GM19025 (cell line): Measurements from ENCODE around the gene APLF.
A peak's percentile ranks its signal among the peaks of the same experiment; 100 is the strongest.

ENCODE experiments used
- ATAC-seq: cut with Tn5 transposase; IDR thresholded peaks from one replicate; pipeline ENCODE4 v1.9.1; 2021; ENCODE audit warnings: mild to moderate bottlenecking, low read depth, moderate library complexity; ENCODE audit not compliant: unreplicated experiment

The APLF gene

GRCh38 chr2:68467077-68467960, at the start of gene APLF, which contains the start of gene FBXO48:
Gene APLF, plus strand, starts transcription at chr2:68467585. Its CDS starts 147 bp downstream, at chr2:68467732.
Gene FBXO48, minus strand, starts transcription at chr2:68467294. Its CDS starts 2,149 bp downstream, at chr2:68465145.
- peak; percentile 92 for ATAC-seq

- no peak for ATAC-seq
Observed at GRCh38 chr2:68417926-68418325, 49.5 kb upstream of the APLF start.

GRCh38 chr2:68418419-68418818, 49.0 kb upstream of the APLF start:
- no peak for ATAC-seq

- no peak for ATAC-seq
Observed at GRCh38 chr2:68418855-68419254, 48.5 kb upstream of the APLF start.

GRCh38 chr2:68420254-68420910, 47.0 kb upstream of the APLF start:
- ATAC-seq = no peak

GRCh38 chr2:68423966-68424650, 43.3 kb upstream of the APLF start:
- peak; percentile 67 for ATAC-seq

GRCh38 chr2:68425503-68425902, 41.9 kb upstream of the APLF start:
- no peak for ATAC-seq

- ATAC-seq = no peak
Observed at GRCh38 chr2:68426446-68426845, 40.9 kb upstream of the APLF start.

- peak; percentile 28 for ATAC-seq
Observed at GRCh38 chr2:68426848-68427579, 40.4 kb upstream of the APLF start.

GRCh38 chr2:68428126-68428525, 39.3 kb upstream of the APLF start:
- ATAC-seq = no peak

GRCh38 chr2:68428746-68429145, 38.6 kb upstream of the APLF start:
- ATAC-seq = no peak

- ATAC-seq = no peak
Observed at GRCh38 chr2:68429311-68429826, 38.0 kb upstream of the APLF start.

- no peak for ATAC-seq
Observed at GRCh38 chr2:68431316-68431972, 35.9 kb upstream of the APLF start.

- no peak for ATAC-seq
Observed at GRCh38 chr2:68432696-68433658, 34.4 kb upstream of the APLF start.

GRCh38 chr2:68434981-68435380, 32.4 kb upstream of the APLF start:
- no peak for ATAC-seq

- ATAC-seq = no peak
Observed at GRCh38 chr2:68435615-68436014, 31.8 kb upstream of the APLF start.

- no peak for ATAC-seq
Observed at GRCh38 chr2:68436270-68436669, 31.1 kb upstream of the APLF start.

GRCh38 chr2:68438455-68439303, 28.7 kb upstream of the APLF start:
- ATAC-seq = no peak
